GM06990 (cell line): Measurements from ENCODE around the gene BABAM2.
"Not testable (repeated sequence)": the region's sequence is repeated elsewhere in the genome, so short reads cannot be mapped to it uniquely, and the experiment has no call there.

ENCODE experiments used
- DNase-seq: peaks from one replicate; pipeline ENCODE4 v3.0.0-alpha.2; 2011; ENCODE audit not compliant: insufficient read length; ENCODE audit errors: extremely low read depth
- H3K27me3 ChIP-seq: replicated peaks from 2 replicates; pipeline ENCODE4 v1.6.0; 2011; ENCODE audit warnings: low read length; ENCODE audit not compliant: control insufficient read depth, insufficient read depth
- H3K36me3 ChIP-seq: 2 replicates; pipeline ENCODE4 v1.5.1; 2011; ENCODE audit warnings: low read length; ENCODE audit not compliant: control insufficient read depth, insufficient read depth
- H3K4me3 ChIP-seq: replicated peaks from 2 replicates; pipeline ENCODE4 v1.5.1; 2011; ENCODE audit warnings: low read depth, mild to moderate bottlenecking, control low read depth, low read length
- CTCF ChIP-seq: IDR thresholded peaks from 2 replicates; pipeline ENCODE4 v1.5.1; 2011; ENCODE audit warnings: low read length, control low read depth, mild to moderate bottlenecking, inconsistent platforms; ENCODE audit not compliant: insufficient read depth, poor library complexity, severe bottlenecking

The BABAM2 gene

DNA sequence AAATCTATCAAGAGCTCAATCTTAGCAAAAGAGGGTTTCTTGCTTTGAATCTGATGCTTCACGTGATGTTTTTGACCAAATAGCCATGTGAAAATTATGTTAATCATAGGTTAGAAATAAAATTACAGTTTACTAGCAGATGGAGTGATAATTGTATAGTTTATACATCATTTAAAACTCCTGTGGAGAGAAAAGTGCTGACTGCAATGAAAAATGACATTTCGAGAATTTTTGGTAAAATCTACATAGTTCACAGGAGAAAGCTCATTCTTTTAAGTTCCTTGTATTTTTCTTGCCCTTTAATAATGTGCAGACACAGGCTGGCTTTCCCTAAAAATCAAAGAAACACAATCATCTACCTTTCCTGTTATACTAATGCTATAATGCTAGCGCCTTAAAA, 33.6 kb upstream of the BABAM2 start:
- no peak for DNase-seq
- Histone ChIP-seq H3K36me3 (no peaks in the 10 kb centered on the region), H3K4me3 (no peak overlapping the region), H3K27me3 (no peaks in the 10 kb centered on the region)
- TF ChIP-seq CTCF, result no peak

DNA sequence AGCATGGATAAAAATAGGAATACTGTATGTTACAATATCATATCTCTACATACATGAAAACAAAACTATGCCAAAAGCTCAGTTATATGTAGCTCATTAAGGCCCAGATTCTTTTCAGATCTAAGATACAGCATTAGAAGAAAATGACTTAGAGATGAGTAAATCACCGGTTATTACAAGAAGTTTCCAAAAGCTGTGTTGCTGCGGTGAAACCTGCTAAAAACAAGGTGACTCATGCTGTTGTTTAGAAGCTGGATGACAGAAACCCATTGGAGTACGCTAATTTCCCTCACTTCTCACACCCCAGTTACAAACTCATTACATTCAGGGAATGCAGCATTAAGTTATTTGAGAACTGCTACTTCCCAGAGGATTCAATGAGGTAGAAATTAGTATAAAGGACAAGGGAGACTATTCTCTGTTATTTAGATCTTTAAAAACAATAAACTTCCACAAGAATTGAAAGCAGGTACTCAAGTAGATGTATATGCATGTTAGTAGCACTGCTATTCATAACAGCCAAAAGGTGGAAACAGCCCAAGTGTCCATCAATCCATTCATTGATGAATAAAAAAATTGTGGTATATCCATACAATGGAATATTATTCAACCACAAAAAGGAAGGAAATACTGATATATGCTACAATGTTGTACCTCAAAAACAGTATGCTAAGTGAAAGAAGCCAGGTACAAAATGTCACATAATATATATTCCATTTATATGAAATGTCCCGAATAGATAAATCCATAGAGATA, 32.9 kb upstream of the BABAM2 start:
- no peak for DNase-seq
- Histone ChIP-seq H3K4me3 (no peak overlapping the region), H3K27me3 (no peaks in the 10 kb centered on the region; the same call in 1 of the 2 replicates), H3K36me3 (no peaks in the 10 kb centered on the region)
- no peak for TF ChIP-seq CTCF

DNA sequence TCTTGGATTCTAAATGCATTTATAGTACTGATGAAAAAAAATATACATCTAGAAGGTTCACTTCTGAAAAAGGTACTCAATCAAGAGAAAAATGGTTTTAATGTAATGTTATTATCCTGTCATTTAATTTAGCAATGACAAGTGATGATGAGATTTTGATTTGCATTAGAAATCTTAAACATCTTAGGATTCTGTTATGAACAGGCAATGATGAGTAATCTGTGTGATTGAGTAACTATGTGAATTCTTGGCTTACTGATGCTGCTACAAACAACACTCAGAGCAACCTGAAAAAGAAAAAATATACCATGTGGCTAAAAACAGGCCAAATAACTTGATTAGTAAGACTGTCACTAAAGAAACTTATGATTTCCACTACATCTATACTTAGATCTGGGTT, 30.4 kb upstream of the BABAM2 start:
- no peak for TF ChIP-seq CTCF
- Histone ChIP-seq H3K27me3 (no peaks in the 10 kb centered on the region; the same call in 1 of the 2 replicates), H3K36me3 (no peaks in the 10 kb centered on the region), H3K4me3 (no peak overlapping the region)
- no peak for DNase-seq

- Histone ChIP-seq H3K27me3 (no peaks in the 10 kb centered on the region; the same call in 1 of the 2 replicates), H3K36me3 (no peaks in the 10 kb centered on the region), H3K4me3 (no peak overlapping the region)
- TF ChIP-seq CTCF, result no peak
- no peak for DNase-seq
Measured at GRCh38 chr2:27863146-27863545, 27.4 kb upstream of the BABAM2 start.

GRCh38 chr2:27863955-27864354, 26.6 kb upstream of the BABAM2 start:
- H3K4me3 ChIP-seq, H3K36me3 ChIP-seq, H3K27me3 ChIP-seq, DNase-seq: not testable (repeated sequence)

- Histone ChIP-seq H3K36me3 (no peaks in the 10 kb centered on the region), H3K4me3 (no peak overlapping the region), H3K27me3 (no peaks in the 10 kb centered on the region; the same call in 1 of the 2 replicates)
- TF ChIP-seq CTCF, result no peak
- DNase-seq, result no peak
Measured at GRCh38 chr2:27866237-27866636, 24.3 kb upstream of the BABAM2 start.
